ENCODE results near the gene ITLN2.
"Not testable (repeated sequence)": the region's sequence is repeated elsewhere in the genome, so short reads cannot be mapped to it uniquely, and the experiment has no call there.

Gene ITLN2

DNA sequence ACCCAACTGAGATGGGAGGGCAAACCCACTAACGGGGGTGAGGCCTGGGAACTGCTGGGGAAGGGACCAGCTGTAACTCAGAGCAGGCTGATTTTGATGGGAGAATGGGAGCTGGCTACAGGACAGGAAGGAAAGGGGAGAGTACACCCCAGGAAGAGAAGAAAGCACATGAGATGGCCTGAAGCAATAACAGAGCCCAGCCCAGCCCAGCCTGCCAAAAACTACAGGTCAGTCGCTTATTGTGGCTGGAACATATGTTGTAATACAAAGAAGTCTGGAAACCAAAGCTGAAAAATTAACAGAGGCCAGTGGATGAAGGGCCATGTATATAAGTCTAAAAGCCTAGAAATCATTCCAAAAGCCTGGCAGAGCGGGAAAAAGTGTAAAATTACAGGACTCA lies 1.6 kb downstream of the ITLN2 start:
- no peak for DNase-seq (ENCODE audit: low read depth)

DNA sequence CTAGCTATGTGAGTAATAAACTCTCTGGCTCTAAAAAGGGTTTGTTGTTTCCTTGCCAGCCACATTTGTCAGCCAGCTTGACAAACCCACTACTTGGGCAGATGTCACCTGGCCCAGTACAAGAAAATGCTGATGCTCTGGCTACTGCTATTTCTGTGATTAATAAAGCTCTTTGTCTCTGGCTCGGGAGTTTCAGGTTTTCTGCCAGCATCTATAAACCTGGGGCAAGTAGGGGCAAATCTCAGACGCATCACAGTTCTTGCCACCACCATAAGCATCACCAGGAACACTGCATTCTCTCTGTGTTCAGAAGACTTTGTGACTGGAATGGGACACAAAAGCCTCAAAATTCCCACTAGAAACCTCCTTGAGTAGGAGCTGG lies 2.5 kb downstream of the ITLN2 start:
- no peak for DNase-seq (ENCODE audit: low read depth)

DNA sequence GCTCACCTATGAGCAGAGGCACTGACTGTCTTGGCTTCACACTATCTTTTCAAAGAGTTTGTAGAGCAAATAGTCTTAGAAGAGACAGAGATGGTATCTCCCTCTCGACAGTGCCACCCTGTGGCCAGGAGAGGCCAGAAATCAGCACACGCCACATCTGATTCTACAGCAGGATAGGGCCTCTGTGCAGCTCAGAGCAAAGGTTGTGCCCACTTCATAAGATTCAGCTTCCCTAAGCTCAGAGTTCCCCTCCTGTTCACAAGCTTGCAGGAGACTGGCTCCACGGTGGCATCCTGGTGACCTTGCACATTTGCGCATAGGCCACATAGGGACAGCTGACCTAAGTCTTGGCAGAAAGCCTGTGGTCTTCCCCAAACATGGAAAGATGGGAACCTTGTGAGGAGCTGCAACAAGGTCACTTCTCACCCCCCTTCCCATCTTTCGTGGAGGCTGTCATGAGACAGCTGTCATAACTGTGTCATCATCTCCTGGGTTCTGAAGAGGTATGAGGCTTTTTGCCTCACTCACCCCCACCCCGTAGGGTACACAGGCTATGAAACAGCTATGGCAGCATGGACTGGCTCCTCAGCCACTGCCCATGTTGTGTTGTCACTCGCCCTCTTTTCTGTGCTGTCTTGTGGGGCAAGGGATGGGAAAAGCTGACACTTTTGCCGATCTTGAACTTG lies 3.0 kb downstream of the ITLN2 start:
- peak; percentile 53 for DNase-seq (ENCODE audit: low read depth)

GRCh38 chr1:160950657-160951056 lies 4.0 kb downstream of the ITLN2 start:
- DNase-seq (ENCODE audit: low read depth), result no peak

DNA sequence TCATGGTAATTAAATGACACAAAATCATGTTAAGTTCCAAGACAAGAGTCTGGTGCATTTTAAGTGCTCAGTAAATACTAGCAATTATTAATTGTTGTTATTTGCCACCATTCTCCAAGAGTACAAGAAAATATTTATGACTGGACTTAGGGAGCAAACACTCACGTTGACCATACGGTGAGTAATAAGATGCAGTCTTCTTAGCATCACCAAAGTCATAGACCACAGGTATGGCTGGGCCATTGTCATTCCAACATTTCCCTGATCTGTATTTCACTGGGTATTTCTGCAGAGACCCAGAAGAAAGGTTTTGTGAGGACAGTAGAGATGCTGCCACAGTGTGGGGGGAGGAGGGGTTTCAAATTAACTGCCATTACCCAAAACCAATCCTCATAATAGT lies 4.7 kb downstream of the ITLN2 start:
- no peak for DNase-seq (ENCODE audit: low read depth)

GRCh38 chr1:160949216-160949880 lies 5.3 kb downstream of the ITLN2 start:
- not testable (repeated sequence) for DNase-seq (ENCODE audit: low read depth)

DNA sequence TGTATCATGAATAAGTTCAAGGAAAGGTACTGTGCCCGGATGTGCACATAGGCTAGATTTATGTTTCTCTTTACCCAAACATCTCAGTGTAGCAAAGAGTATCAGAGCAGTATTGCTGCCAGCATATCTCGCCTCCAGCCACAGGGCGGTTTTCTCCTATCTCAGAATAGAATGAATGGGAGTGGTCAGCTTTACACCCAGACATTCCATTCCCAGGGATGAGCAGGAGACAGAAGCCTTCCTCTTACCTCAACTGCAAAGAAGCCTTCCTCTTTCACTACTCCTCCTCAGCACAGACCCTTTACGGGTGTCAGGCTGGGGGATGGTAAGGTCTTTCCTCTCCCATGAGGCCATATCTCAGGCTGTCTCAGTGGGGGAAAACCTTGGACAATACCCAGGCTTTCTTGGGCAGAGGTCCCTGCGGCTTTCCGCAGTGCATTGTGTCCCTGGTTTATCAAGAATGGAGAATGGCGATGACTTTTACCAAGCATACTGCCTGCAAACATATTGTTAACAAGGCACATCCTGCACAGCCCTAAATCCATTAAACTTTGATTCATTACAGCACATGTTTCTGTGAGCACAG lies 7.3 kb downstream of the ITLN2 start:
- not testable (repeated sequence) for DNase-seq (ENCODE audit: low read depth)

DNA sequence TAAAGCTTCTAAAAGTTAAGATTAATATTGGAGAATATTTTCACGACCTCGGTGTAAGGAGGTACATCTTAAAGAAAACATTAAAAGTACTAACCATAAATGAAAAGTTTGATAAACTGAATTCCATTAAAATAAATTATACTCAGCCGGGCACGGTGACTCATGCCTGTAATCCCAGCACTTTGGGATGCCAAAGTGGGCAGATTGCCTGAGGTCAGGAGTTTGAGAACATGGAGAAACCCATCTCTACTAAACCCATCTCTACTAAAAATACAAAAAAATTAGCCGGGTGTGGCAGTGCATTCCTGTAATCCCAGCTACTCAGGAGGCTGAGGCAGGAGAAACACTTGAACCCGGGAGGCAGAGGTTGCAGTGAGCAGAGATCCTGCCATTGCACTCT lies 8.7 kb downstream of the ITLN2 start:
- not testable (repeated sequence) for DNase-seq (ENCODE audit: low read depth)

- no peak for DNase-seq (ENCODE audit: low read depth)
These were observed 9.5 kb downstream of the ITLN2 start for GRCh38 chr1:160945079-160945478.

- no peak for DNase-seq (ENCODE audit: low read depth)
These were observed 11.7 kb downstream of the ITLN2 start for GRCh38 chr1:160942926-160943325.

DNA sequence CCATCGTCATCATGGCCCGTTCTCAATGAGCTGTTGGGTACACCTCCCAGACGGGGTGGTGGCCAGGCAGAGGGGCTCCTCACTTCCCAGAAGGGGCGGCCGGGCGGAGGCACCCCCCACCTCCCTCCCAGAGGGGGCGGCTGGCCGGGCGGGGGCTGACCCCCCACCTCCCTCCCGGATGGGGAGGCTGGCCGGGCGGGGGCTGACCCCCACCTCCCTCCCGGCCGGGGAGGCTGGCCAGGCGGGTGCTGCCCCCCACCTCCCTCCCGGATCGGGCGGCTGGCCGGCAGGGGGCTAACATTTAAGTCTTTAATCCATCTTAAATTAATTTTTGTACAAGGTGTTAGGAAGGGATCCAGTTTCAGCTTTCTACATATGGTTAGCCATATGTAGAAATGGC lies 17.9 kb downstream of the ITLN2 start:
- DNase-seq (ENCODE audit: low read depth), result not testable (repeated sequence)

DNA sequence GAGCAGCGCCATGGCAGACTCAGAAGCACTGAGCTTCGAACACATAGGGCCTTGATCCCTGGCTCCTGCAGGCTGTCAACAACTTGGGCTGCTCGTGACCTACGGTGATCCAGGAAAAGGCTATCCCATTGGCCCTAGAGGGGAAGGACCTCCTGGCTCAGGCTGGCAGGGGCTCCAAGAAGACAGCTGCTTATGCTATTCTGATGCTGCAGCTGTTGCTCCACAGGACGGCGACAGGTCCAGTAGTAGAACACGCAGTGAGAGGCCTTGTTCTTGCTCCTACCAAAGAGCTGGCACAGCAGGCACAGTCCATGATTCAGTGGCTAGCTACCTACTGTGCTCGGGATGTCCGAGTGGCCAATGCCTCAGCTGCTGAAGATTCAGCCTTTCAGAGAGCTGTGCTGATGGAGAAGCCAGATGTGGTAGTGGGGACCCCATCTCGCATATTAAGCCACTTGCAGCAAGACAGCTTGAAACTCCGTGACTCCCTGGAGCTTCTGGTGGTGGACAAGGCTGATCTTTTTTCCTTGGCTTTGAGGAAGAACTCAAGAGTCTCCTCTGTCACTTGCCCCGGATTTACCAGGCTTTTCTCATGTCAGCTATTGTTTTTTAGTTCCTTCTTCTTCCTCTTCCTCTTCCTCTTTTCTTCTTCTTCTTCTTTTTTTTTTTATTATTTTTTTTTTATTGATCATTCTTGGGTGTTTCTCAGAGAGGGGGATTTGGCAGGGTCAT lies 18.9 kb downstream of the ITLN2 start:
- DNase-seq (ENCODE audit: low read depth), result no peak

GRCh38 chr1:160933305-160933704 lies 21.3 kb downstream of the ITLN2 start:
- DNase-seq (ENCODE audit: low read depth), result not testable (repeated sequence)

DNA sequence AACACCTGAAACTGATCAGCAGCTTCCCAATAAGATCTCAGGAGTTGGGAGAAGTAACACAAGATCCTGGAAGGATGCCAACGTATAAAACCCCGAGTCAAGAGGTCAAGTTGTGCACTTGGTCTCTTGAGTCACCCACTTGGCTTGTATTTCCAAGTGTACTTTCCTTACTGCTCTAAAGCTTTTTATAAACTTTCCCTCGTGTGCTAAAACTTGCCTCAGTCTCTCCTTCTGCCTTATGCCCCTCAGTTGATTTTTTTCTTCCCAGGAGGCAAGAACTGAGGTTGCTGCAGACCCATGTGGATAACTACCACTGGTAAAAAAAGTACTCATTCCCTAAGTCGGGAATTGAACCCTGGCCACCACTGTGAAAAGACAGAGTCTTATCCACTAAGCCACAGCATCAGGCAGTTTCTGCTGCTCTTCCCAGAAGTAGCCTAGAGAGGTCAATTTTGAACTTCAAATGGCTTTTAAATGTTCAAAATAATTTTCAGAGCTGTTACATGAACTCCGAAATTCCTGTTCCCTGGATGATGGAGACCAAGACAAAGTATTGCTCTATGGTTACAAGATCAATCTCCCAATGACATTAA lies 28.9 kb downstream of the ITLN2 start:
- DNase-seq (ENCODE audit: low read depth), result no peak

- DNase-seq (ENCODE audit: low read depth), result no peak
These were observed 29.6 kb downstream of the ITLN2 start for GRCh38 chr1:160924791-160925651.

DNA sequence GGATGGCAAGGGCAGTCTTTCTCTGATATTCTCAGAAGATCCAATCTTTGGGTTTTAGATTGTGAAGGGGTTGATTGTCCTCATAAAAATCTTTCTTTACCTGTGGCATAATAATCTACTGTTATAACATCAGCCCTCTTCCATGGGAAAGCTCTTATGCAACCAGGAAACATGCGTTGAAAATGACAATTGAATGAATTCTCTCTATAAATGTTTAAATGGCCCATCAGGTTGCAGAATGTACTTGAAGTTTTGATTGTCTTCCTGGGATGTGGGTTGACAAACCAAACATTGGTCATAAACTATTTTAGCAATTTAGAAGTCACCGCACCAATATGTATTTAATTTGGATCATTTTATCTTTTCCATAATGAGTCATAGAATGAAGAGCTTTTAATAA lies 37.9 kb downstream of the ITLN2 start:
- DNase-seq (ENCODE audit: low read depth), result no peak

DNA sequence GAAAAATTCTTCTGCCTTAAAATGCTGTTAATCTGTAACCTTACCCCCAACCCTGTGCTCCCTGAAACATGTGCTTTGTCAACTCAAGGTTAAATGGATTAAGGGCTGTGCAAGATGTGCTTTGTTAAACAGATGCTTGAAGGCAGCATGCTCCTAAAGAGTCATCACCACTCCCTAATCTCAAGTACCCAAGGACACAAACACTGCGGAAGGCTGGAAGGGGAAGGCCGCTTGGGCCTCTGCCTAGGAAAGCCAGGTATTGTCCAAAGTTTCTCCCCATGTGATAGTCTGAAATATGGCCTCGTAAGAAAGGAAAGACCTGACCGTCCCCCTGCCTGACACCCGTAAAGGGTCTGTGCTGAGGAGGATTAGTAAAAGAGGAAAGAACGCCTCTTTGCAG lies 41.4 kb downstream of the ITLN2 start:
- DNase-seq (ENCODE audit: low read depth), result not testable (repeated sequence)

DNA sequence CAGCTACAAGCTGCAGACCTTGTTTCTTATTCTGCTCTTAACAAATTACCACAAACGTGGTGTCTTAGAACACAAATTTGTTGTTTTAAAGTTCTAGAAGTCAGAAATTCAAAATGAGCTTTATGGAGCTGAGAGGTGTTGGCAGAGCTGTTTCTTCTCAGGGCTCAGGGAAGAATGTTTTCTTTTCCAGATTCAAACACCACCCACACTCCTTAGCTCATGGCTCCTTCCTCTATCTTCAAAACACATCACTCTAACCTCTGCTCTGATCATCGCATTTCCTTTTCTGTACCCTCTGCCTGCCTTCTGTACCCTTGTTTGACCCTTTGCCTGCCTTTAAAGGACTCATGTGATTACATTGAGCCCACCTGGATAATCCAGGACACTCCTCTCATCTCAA lies 42.7 kb downstream of the ITLN2 start:
- no peak for DNase-seq (ENCODE audit: low read depth)

GRCh38 chr1:160911441-160911840 lies 43.2 kb downstream of the ITLN2 start:
- DNase-seq (ENCODE audit: low read depth), result no peak

GRCh38 chr1:160910170-160910750 lies 44.3 kb downstream of the ITLN2 start:
- DNase-seq (ENCODE audit: low read depth), result no peak

DNA sequence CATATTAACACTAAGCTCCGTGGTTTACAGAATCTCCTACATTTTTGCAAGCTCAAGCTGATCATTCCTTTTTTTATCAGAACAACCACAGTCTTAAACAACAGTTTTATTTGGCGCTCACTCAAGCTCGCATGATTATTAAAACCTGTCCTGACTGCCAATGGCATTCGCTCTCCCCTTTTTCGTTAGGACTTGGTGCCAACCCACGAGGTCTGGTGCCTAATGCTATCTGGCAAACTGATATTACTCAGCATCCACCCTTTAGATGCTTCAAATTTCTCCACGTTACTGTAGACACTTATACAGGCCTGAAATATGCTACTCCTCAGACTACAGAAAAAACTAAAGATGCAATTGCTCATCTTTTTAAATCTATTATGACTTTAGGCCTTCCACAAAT lies 46.6 kb downstream of the ITLN2 start:
- DNase-seq (ENCODE audit: low read depth), result no peak
